IPS-11a (cell line): ENCODE measurements around the gene IL1B.

Experiments
- H3K4me3 ChIP-seq: one replicate; pipeline ENCODE4 v1.5.1; 2013; ENCODE audit warnings: low read depth, low read length, control low read depth

The IL1B gene

GRCh38 chr2:112836695-112837117 lies at the start of gene IL1B:
TSS of gene IL1B (minus strand) at chr2:112836779. CDS start at chr2:112836229, 550 bp downstream.
- no peak within 1 kb of the TSS for H3K4me3 ChIP-seq

GRCh38 chr2:112886291-112886690 lies 49.7 kb upstream of the IL1B start:
- no peak overlapping the region for H3K4me3 ChIP-seq

- H3K4me3 ChIP-seq: no peak overlapping the region
Observed at GRCh38 chr2:112885506-112885902, 48.9 kb upstream of the IL1B start.

GRCh38 chr2:112884869-112885505 lies 48.4 kb upstream of the IL1B start:
- H3K4me3 ChIP-seq: no peak overlapping the region

GRCh38 chr2:112883669-112884068 lies 47.1 kb upstream of the IL1B start:
- H3K4me3 ChIP-seq: no peak overlapping the region

- no peak overlapping the region for H3K4me3 ChIP-seq
Observed at GRCh38 chr2:112881217-112881985, 44.8 kb upstream of the IL1B start.

GRCh38 chr2:112880696-112881095 lies 44.1 kb upstream of the IL1B start:
- H3K4me3 ChIP-seq: no peak overlapping the region

- H3K4me3 ChIP-seq: no peak overlapping the region
Observed at GRCh38 chr2:112880091-112880531, 43.5 kb upstream of the IL1B start.

- no peak overlapping the region for H3K4me3 ChIP-seq
Observed at GRCh38 chr2:112879491-112880041, 43.0 kb upstream of the IL1B start.

- no peak overlapping the region for H3K4me3 ChIP-seq
Observed at GRCh38 chr2:112877423-112877822, 40.8 kb upstream of the IL1B start.

- H3K4me3 ChIP-seq: no peak overlapping the region
Observed at GRCh38 chr2:112876971-112877361, 40.4 kb upstream of the IL1B start.

GRCh38 chr2:112876257-112876970 lies 39.8 kb upstream of the IL1B start:
- no peak overlapping the region for H3K4me3 ChIP-seq

- H3K4me3 ChIP-seq: no peak overlapping the region
Observed at GRCh38 chr2:112870841-112871835, 34.6 kb upstream of the IL1B start.

- H3K4me3 ChIP-seq: no peak overlapping the region
Observed at GRCh38 chr2:112869258-112869842, 32.8 kb upstream of the IL1B start.

GRCh38 chr2:112867701-112868631 lies 31.4 kb upstream of the IL1B start:
- H3K4me3 ChIP-seq: no peak overlapping the region

GRCh38 chr2:112866128-112866835 lies 29.7 kb upstream of the IL1B start:
- H3K4me3 ChIP-seq: no peak overlapping the region

- H3K4me3 ChIP-seq: no peak overlapping the region
Observed at GRCh38 chr2:112864072-112864471, 27.5 kb upstream of the IL1B start.
